Lower leg skin (tissue), 4 donors: Measurements from ENCODE around the gene DYRK1A. TPM values are rescaled to one million over a fixed set of nuclear protein-coding genes. Genes with fewer than 3 reads are reported as not detected.

ENCODE experiments used
- DNase-seq, 2 donors: peaks; one replicate each; pipeline ENCODE4 v3.0.0-alpha.2; 2019; ENCODE audit warnings: low spot score in 2 of 2
- H3K4me3 ChIP-seq: fragments of 200-600 bp; sonication (generic); 2 replicates; pipeline ENCODE4 v1.5.1; 2017; ENCODE audit warnings: mild to moderate bottlenecking, low read depth; ENCODE audit not compliant: poor library complexity, severe bottlenecking
- POLR2A ChIP-seq, 2 donors: fragments of 450-650 bp; IDR thresholded peaks; one replicate each; pipeline ENCODE4 v1.6.1; 2016 to 2017; ENCODE audit warnings: antibody characterized with exemption in 2 of 2, mild to moderate bottlenecking in 1 of 2, moderate library complexity in 1 of 2
- WGBS, 2 donors: methylation state at CpG; one replicate each; pipeline ENCODE4 v1.1.5; 2018; 5-methylcytosine and 5-hydroxymethylcytosine counted together
- intact Hi-C: fragments of 100-400 bp; cut with DNase I; formaldehyde crosslinking; loops from one replicate; pipeline ENCODE4 v1.15.0; 2023; ENCODE audit warnings: low total_unique reads
- total RNA-seq, 4 donors: library from RNA; depleted of rRNA; stranded (reverse); fragments of >200 nt; gene quantifications; one replicate each; pipeline ENCODE4 v1.1.0, GENCODE V29; 2016
- TF ChIP-seq, protein P1 (sequence below), 3 donors: fragments of 450-650 bp; IDR thresholded peaks; one replicate each; pipeline ENCODE4 v1.5.1; 2016; ENCODE audit warnings: antibody characterized with exemption in 3 of 3, mild to moderate bottlenecking in 3 of 3, moderate library complexity in 2 of 3

Gene DYRK1A
- total RNA-seq, 4 donors from 2014 or later: 60.2 to 97.8 (median 79.8) TPM

DNA sequence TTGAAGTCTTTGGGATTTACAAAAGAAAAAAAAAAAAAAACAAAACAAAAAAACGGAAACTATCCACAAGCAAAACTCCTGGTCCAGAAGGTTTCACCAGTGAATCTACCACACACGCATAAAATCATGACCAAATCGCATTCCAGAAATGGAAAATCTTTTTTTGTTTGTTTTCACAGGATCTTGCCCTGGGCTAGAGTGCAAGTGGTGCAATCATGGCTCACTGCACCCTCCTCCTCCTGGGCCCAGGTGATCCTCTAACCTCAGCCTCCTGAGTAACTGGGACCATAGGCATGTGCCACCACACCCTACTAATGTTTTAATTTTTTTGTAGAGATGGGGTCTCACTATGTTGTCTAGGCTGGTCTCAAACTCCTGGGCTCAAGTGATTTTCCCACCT is 100.5 kb downstream of the DYRK1A start:
- 92% methylated on average over 3 of the region's 3 CpGs for WGBS, 2 donors
- TF ChIP-seq, protein P1, sequence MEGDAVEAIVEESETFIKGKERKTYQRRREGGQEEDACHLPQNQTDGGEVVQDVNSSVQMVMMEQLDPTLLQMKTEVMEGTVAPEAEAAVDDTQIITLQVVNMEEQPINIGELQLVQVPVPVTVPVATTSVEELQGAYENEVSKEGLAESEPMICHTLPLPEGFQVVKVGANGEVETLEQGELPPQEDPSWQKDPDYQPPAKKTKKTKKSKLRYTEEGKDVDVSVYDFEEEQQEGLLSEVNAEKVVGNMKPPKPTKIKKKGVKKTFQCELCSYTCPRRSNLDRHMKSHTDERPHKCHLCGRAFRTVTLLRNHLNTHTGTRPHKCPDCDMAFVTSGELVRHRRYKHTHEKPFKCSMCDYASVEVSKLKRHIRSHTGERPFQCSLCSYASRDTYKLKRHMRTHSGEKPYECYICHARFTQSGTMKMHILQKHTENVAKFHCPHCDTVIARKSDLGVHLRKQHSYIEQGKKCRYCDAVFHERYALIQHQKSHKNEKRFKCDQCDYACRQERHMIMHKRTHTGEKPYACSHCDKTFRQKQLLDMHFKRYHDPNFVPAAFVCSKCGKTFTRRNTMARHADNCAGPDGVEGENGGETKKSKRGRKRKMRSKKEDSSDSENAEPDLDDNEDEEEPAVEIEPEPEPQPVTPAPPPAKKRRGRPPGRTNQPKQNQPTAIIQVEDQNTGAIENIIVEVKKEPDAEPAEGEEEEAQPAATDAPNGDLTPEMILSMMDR (IDR thresholded peaks at IDR 0.05): no peak
- no peak for TF ChIP-seq POLR2A (IDR thresholded peaks at IDR 0.05)
- DNase-seq: no peak
- intact Hi-C loops: no loop called here
- no peak overlapping the region for H3K4me3 ChIP-seq

DNA sequence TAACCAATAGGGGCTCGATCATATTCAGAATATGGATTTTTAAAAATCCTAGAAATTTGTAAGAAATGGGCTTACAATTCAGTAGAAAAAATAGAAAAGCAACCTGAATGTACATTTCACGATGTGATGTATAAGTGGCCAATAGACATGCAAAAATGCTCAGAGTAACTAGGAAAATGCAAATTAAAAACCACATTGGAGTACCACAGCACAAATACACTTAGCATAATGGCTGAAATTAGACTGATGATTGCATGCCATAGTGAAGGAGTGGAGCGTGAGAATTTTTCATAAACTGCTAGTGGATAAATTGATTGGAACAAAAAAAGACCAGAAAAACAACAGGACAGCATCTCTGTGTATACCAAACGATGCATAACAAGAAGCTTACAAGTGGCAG is 102.3 kb downstream of the DYRK1A start:
- no peak overlapping the region for H3K4me3 ChIP-seq
- no peak for DNase-seq
- intact Hi-C loops: no loop called here
- TF ChIP-seq, protein P1 (IDR thresholded peaks at IDR 0.05): no peak
- TF ChIP-seq POLR2A (IDR thresholded peaks at IDR 0.05): no peak
- 94 to 97% methylated on average over 4 of the region's 4 CpGs for WGBS, 2 donors

DNA sequence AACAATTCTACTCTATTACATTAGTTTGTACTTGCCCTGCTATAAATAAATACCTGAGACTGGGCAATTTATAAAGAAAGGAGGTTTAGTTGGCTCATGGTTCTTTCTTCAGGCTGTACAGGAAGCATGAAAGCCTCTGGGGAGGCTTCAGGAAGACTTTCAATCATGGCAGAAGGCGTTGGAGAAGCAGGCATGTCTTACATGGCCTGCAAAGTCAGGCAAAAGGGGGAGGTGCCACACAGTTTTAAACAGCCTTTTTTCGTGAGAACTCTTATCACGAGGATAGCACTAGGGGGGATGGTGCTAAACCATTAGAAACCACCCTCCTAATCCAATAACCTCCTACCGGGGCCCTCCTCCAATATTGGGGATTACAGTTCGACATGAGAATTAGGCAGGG is 102.9 kb downstream of the DYRK1A start:
- 91% methylated on average over 5 of the region's 5 CpGs for WGBS, 2 donors
- intact Hi-C loops: no loop called here
- no peak for DNase-seq
- no peak overlapping the region for H3K4me3 ChIP-seq
- TF ChIP-seq POLR2A (IDR thresholded peaks at IDR 0.05): no peak
- TF ChIP-seq, protein P1 (IDR thresholded peaks at IDR 0.05): no peak

DNA sequence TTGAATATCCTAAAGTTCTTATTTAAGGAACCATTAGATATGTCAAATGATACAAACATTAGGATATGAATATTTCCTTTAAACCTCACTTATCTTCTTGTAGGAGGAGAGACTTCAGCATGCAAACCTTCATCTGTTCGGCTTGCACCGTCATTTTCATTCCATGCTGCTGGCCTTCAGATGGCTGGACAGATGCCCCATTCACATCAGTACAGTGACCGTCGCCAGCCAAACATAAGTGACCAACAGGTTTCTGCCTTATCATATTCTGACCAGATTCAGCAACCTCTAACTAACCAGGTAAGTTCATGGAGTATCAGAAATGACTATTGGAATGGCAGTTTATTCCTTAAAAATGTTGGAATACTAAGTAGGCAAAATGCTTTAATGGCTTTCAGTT is 106.0 kb downstream of the DYRK1A start:
- TF ChIP-seq, protein P1 (IDR thresholded peaks at IDR 0.05): no peak
- no peak for TF ChIP-seq POLR2A (IDR thresholded peaks at IDR 0.05)
- no peak for DNase-seq
- 83 to 90% methylated on average over 4 of the region's 4 CpGs for WGBS, 2 donors
- intact Hi-C loops: no loop called here
- H3K4me3 ChIP-seq: no peak overlapping the region

DNA sequence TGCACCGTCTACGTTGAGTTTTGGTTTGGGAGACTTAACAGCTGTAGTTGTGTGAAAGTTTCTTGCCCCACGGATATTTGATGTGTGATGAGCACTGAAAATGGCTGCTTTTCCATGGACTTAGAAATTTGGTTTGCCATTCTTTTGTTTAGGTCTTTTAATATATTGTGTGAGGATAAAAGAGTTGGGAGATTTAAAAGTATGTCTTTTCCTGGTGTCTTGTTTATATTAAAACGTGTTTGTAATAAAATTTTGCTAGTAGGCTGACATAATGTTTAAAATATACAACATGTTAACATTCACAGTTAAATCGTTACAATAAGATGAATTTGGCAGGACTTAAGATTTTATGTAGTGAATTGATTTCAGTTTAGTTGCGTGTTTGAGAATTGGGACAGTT is 106.9 kb downstream of the DYRK1A start:
- intact Hi-C loops: no loop called here
- TF ChIP-seq, protein P1 (IDR thresholded peaks at IDR 0.05): no peak
- TF ChIP-seq POLR2A (IDR thresholded peaks at IDR 0.05): no peak
- H3K4me3 ChIP-seq: no peak overlapping the region
- WGBS, 2 donors: 79 to 85% methylated on average over 6 of the region's 6 CpGs
- no peak for DNase-seq

DNA sequence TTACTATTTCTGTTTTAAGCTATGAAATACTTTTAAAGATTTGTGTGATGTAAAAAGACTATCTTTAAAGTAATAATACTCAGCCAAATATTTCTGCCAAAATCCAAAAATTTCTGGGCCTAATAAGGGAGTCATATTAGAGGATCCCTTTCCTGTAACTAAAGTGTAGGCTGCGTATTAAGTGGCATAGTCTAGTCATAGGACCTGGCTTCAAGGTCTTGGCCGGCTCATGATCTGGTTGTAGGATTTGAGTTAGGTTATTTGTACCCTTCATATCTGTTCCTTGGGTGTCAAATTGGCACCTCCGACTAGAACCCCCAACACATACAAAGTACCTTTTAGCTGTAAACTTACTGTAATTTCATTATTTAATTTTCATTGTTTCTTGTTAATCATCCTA is 107.8 kb downstream of the DYRK1A start:
- intact Hi-C loops: no loop called here
- TF ChIP-seq, protein P1 (IDR thresholded peaks at IDR 0.05): no peak
- TF ChIP-seq POLR2A (IDR thresholded peaks at IDR 0.05): no peak
- WGBS, 2 donors: 97 to 99% methylated on average over 3 of the region's 3 CpGs
- no peak overlapping the region for H3K4me3 ChIP-seq
- DNase-seq: no peak
